HL-60/S4 (cell line): ENCODE results near the gene TLR10.

Experiments
- in situ Hi-C: fragments of 300-500 bp; cut with MboI; formaldehyde crosslinking; loops from 2 replicates; pipeline ENCODE4 v1.14.3; 2022; ENCODE audit warnings: low sequenced_read_pairs

TLR10 gene

DNA sequence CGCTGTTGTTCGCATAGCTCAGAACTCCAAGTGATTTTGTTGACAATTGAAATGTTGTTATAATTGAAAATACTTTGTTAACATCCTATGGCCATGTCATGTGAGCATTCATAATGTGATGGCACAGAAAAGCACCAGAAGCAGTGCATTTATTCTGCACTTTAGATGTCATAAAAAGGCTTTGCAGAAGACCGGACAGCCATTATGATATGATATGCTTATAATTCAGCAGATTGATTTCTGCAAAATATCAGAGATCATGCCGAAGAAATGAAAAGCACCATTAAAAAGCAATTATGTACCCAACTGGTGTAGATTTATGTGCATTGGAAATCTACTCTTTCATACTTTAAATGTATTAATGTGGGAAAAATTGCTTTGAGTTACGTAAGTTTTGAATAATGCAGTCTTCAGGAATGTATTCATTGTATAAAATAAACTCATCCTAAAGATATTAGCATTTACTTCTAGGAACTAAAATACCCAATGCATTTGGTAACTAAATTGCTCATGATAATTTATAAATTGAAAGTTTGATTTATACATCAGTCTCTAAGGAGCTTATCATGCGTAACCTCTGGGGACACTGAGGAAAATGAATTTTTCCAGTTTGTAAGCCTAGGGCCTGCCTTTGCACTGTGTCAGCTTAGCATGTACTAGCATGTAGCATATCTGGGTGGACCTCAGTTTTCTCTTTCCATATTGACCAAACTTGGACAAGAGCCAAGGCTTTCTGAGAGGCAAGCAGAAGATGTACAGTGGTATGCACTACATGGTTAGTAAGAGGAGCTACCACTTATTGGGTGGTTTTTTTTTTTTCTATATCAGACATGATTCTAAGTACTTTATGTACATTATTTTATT lies 43.6 kb downstream of the TLR10 start:
- in situ Hi-C loops: loop anchor here (10.0 to 25.0 kb wide), 2 partner anchors 664 to 927 kb away; no protein-coding TSS in a partner anchor

DNA sequence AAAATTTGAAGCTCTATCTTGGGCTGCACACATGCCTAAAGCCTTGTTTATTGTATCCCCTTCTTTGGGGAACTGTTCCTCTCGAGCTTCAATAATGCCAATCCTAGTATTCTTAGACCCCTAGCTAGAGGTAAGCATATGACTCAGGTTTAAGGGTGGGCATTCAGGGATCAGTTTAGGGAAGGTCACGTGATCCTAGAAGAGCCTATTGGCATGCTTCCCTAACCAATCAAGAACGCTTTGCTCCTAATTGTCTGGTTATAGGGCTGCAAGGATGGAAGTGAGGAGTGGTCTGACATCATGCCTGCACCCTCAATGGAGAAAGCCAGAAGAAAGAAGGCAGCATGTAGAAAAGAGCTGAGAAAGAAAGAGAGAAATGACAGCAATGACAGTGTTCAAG lies 46.9 kb downstream of the TLR10 start:
- in situ Hi-C loops: loop anchor here (10.0 to 25.0 kb wide), 2 partner anchors 661 to 924 kb away; no protein-coding TSS in a partner anchor

DNA sequence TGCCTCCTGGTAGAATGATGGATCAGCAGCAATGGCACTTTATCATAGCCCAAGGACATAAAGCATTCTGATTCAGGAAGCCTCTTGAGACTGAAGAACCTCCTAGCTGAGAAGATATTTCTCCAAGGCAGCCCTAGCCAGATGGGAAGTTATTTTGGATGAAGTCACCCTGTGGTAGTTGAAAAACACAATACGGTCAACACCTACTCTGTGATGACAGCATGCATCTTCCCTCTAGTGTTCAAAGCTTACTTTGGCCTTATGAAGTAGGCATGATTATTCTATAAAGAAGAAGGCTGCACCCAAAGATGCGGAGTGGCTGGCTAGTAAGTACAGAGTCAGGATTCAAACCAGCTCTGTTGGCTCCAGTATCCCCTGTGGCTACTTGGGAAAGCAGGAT lies 47.9 kb downstream of the TLR10 start:
- in situ Hi-C loops: loop anchor here (10.0 to 25.0 kb wide), 2 partner anchors 660 to 923 kb away; no protein-coding TSS in a partner anchor

DNA sequence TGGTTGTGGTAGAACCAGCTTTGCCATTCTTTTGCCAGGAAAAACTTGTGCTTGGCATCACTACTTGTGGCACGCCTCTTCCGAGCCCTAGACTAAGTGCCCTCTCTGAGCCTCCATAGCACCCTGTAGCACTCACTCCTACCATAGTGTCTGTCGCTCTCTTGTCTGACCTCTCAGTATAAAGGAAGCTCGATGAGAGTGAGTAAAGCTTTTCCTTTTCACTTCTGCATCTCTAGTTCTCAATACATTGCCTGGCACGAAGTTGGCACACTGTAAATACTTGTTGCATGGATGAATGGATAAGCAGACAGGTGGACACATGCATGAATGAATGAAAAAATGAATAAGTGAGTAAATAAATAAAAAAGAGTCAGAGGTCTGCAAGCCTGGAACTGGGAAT lies 48.3 kb downstream of the TLR10 start:
- in situ Hi-C loops: loop anchor here (10.0 to 25.0 kb wide), 2 partner anchors 660 to 922 kb away; no protein-coding TSS in a partner anchor

DNA sequence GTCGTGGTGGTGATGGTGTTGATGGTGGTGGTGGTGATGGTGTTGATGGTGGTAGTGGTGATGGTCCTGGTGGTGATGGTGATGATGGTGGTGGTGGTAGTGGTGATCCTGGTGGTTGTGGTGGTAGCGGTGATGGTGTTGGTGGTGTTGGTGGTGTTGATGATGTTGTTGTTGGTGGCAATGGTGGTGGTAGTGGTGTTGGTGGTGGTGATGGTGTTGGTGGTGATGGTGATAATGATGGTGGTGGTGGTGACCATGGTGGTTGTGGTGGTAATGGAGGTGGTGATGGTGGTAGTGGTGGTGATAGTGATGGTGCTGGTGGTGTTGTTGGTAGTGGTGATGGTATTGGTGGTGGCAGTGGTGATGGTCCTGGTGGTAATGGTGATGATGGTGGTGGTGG lies 49.1 kb downstream of the TLR10 start:
- in situ Hi-C loops: loop anchor here (10.0 to 25.0 kb wide), 2 partner anchors 659 to 921 kb away; no protein-coding TSS in a partner anchor

DNA sequence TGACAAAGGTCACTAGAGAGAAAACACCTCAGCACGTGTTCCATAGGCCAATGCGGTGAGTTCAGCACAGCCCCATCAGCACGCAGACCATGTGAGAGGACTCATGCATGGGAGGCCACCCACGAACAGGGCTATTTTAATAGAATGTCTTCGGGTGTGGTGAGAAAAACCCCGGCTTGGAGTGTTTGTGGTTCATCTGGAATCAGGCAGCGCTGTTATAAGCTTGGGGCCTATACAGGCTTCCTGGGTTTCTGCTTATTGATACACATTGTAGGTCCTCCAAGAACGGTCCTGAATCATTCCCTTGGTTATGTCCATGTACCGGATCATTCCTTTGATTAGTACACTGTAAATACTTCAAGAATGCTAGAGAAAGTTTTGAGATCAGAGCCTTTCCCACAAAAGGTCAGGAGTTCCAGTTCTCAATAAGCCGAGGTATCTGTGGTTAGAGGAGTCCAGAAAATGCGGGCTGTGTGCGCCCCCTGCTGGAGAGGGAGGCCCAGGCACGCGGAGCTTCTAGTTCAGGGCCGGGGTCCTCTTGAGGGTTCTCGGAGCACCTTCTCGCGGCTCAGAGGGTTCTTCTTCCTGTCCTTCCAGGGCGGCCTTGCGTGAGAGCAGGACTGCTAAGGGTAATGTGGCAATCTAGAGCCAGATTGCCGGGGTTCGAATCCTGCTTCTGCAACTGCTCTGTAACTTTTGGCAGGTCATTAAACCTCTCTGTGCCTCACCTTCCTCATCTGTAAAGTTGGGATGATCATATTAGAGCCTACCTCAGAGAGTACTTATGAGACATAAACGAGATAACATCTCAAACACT lies 51.8 kb downstream of the TLR10 start:
- in situ Hi-C loops: loop anchor here (10.0 to 25.0 kb wide), 2 partner anchors 656 to 919 kb away; no protein-coding TSS in a partner anchor

DNA sequence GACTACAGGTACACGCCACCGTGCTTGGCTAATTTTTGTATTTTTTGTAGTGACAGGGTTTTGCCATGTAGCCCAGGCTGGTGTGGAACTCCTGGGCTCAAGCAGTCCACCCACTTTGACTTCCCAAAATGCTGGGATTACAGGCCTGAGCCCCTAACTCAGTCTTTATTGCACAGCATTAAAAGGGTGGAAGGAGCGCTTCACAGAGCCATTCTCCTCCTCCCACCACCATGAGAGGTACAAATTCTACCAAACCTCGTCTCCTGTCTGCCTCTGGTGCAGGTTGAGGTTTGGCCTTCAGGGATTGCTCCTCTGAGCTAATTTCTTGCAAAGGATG lies 52.3 kb downstream of the TLR10 start:
- in situ Hi-C loops: loop anchor here (10.0 to 25.0 kb wide), 2 partner anchors 656 to 918 kb away; no protein-coding TSS in a partner anchor

DNA sequence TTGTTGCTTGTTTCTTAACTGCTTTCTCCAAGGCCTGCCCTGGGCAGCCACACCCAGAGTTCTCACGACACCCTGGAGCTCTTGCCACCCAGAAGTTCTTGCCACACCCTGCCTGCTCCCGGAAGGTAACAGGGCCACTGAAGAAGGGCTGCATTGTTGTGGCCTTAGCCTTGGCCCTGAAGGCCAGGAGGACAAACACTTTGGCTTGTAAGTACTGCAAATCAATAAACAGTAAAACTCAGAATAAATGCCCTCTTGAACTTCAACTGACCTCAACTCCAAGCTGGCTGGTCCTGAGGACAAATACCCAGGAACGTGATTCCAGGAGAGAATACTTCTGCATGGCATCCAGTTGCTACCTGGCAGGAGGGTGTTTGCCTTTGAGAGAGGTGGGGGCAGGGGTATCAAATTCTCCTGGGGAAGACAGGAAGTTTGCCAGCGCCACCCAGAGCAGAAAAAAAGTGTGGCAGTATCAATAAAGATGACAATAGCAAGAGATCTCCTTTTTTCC lies 54.1 kb downstream of the TLR10 start:
- in situ Hi-C loops: loop anchor here (25.0 kb wide), 1 partner anchor 916 kb away; no protein-coding TSS in a partner anchor

DNA sequence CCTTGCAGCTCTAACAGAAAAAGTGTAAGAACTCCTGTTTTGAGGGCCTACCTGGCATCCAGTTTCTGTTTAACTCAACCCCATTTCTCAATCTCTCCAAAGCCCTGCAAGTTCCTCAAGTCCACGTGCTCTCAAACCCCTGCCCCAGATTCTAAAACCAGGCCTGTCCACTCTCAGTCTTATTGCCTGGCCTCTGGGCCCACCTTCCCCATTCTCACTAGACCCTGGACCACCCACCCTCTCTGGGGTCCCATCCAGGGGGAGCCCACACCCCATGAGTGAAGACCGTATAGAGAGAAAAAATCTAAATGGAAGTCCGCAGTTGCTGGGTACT lies 58.3 kb downstream of the TLR10 start:
- in situ Hi-C loops: loop anchor here (5.0 kb wide), 1 partner anchor 542 kb away; no protein-coding TSS in a partner anchor

DNA sequence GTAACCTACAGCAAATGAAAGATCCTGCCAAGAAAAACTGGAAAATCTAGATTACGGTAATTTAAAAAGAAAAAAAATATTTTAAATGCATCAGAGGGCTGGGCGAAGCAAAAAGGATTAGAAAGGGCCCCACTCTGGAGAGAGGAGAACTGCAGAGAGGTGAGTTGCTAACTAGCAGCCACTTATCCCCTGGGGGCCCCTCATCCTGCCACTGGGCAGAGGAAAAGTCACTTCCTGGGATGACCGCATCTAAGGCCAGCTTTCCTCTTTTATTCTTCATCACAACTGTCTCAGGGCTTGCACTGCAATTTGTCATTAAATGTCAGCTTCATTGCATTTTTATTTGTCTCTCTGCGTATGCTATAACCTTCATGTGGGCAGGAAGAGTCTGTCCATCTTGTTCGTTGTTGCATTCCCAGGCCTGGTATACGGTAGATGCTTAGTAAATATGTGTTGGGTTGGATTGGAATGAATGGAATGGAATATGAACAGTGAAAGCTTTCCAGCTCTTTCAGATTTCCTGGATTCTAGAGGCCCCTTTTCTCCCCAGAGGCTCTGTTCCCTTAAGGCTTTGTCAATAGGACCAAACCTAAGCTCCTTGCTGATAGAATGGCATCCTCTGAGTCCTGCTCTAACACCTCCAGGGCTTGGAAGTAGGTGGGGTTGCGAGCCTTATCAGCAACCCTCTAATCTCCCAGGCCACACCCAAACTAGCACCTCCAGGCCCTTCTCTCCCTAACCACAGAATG lies 58.9 kb downstream of the TLR10 start:
- in situ Hi-C loops: loop anchor here (5.0 kb wide), 1 partner anchor 542 kb away; no protein-coding TSS in a partner anchor

DNA sequence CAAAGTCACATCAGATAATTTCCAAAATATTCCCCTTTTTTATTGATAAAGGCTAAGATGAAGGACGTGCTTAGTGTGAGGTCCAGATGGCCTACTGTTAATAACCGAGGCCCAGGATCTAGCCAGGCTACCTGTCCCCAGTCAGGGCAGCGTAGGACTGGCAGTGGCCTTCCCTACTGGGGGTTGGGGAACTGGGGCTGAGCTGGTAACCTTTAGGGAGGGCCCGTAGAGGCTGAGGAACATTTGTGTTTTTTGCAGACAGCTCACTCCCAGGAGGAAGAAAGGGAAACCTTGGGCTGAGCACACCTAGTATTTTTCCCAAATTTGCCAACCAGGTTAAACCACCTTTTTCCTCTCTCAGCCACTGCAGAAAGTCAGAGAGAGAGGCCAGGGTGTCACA lies 59.7 kb downstream of the TLR10 start:
- in situ Hi-C loops: loop anchor here (5.0 kb wide), 1 partner anchor 541 kb away; no protein-coding TSS in a partner anchor
